ENCODE data around the gene IRF6.

The IRF6 gene

GRCh38 chr1:209837671-209838070 lies 31.7 kb upstream of the IRF6 start:
- no peak for DNase-seq (ENCODE audit: extremely low read depth, low read depth)
- TF ChIP-seq, protein P1, sequence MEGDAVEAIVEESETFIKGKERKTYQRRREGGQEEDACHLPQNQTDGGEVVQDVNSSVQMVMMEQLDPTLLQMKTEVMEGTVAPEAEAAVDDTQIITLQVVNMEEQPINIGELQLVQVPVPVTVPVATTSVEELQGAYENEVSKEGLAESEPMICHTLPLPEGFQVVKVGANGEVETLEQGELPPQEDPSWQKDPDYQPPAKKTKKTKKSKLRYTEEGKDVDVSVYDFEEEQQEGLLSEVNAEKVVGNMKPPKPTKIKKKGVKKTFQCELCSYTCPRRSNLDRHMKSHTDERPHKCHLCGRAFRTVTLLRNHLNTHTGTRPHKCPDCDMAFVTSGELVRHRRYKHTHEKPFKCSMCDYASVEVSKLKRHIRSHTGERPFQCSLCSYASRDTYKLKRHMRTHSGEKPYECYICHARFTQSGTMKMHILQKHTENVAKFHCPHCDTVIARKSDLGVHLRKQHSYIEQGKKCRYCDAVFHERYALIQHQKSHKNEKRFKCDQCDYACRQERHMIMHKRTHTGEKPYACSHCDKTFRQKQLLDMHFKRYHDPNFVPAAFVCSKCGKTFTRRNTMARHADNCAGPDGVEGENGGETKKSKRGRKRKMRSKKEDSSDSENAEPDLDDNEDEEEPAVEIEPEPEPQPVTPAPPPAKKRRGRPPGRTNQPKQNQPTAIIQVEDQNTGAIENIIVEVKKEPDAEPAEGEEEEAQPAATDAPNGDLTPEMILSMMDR (IDR thresholded peaks at IDR 0.05; ENCODE audit: low read depth, low read length, missing control alignments), result no peak
- no peak overlapping the region for H3K4me3 ChIP-seq (replicated peaks; ENCODE audit: low read depth, low read length)

- no peak for DNase-seq (ENCODE audit: extremely low read depth, low read depth)
- no peak overlapping the region for H3K4me3 ChIP-seq (replicated peaks; ENCODE audit: low read depth, low read length)
- TF ChIP-seq, protein P1 (IDR thresholded peaks at IDR 0.05; ENCODE audit: low read depth, low read length, missing control alignments), result no peak
These were observed 29.9 kb upstream of the IRF6 start for GRCh38 chr1:209835782-209836298.

GRCh38 chr1:209831615-209832014 lies 25.7 kb upstream of the IRF6 start:
- TF ChIP-seq, protein P1 (IDR thresholded peaks at IDR 0.05; ENCODE audit: low read depth, low read length, missing control alignments), result no peak
- no peak overlapping the region for H3K4me3 ChIP-seq (replicated peaks; ENCODE audit: low read depth, low read length)
- DNase-seq (ENCODE audit: extremely low read depth, low read depth), result no peak

GRCh38 chr1:209830722-209831121 lies 24.8 kb upstream of the IRF6 start:
- no peak for DNase-seq (ENCODE audit: extremely low read depth, low read depth)
- H3K4me3 ChIP-seq (replicated peaks; ENCODE audit: low read depth, low read length), result no peak overlapping the region
- TF ChIP-seq, protein P1 (IDR thresholded peaks at IDR 0.05; ENCODE audit: low read depth, low read length, missing control alignments), result no peak

- DNase-seq (ENCODE audit: extremely low read depth, low read depth), result no peak
- H3K4me3 ChIP-seq (replicated peaks; ENCODE audit: low read depth, low read length), result peak overlapping the region; percentile 75
- TF ChIP-seq, protein P1 (IDR thresholded peaks at IDR 0.05; ENCODE audit: low read depth, low read length, missing control alignments), result no peak
These were observed 23.8 kb upstream of the IRF6 start for GRCh38 chr1:209829716-209830115.

DNA sequence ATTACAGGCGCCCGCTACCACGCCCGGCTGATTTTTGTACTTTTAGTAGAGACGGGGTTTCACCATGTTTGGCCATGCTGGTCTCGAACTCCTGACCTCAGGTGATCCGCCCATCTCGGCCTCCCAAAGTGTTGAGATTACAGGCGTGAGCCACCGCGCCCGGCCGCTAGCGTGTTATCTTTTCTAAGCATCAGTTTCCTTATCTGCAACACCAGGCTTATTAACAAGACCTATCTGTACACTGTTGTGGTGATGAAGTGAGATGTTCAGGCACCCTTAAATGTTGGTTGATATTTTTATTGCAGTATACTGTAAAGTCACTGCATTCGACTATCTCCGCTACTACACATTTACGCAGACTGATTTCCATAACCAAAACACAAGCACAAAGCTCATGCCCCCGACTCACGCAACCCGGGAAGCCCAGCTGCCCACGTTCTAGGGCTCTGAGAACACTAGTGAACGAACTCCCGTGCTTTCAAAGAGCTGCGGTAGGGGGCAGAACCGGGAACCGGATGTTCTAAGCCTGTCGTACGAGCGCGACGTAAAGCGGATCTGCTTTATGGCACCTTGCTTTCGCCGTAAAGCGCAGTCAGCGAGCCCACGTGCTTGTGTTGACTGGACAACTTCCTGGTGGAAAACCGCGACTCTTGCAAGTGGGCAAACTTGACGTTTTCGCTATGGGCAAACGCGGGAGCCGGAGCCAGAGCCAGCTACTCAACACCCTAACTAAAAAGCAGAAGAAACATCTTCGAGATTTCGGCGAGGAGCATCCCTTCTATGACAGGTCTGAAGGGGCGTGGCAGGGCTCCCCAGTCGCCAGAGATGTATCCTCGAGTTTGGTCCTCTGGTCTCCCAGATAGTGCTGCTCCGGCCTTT lies 21.7 kb upstream of the IRF6 start, which contains the start of gene UTP25:
TSS of gene UTP25 (plus strand) at position 589 of the 879 bp plus-strand sequence. CDS start at position 681, 92 bp downstream.
- peak; percentile 96 for DNase-seq (ENCODE audit: extremely low read depth, low read depth)
- TF ChIP-seq, protein P1 (IDR thresholded peaks at IDR 0.05; ENCODE audit: low read depth, low read length, missing control alignments), result peak; percentile 78

More for the DNA sequence above, 21.7 kb upstream of the IRF6 start, which contains the start of gene UTP25:
- H3K4me3 ChIP-seq (replicated peaks; ENCODE audit: low read depth, low read length), result peak within 1 kb of the TSS; percentile 75
